DND-41 (cell line): Measurements from ENCODE around the gene ARFGEF3.

Source experiments
- CTCF ChIP-seq: IDR thresholded peaks from 2 replicates; pipeline ENCODE4 v1.5.1; 2012; ENCODE audit warnings: borderline replicate concordance, low read length, moderate library complexity, mild to moderate bottlenecking; ENCODE audit not compliant: poor library complexity, severe bottlenecking; ENCODE audit errors: extremely low read depth
- EZH2 ChIP-seq: IDR thresholded peaks from 3 replicates; pipeline ENCODE4 v1.6.1; 2012; ENCODE audit warnings: borderline replicate concordance, low read depth, mild to moderate bottlenecking, moderate library complexity, low read length, inconsistent platforms; ENCODE audit not compliant: severe bottlenecking

GRCh38 chr6:138250513-138251247 lies 88.9 kb downstream of the ARFGEF3 start:
- no peak for TF ChIP-seq CTCF
- TF ChIP-seq EZH2: no peak
